NCI-H2107 treated with DMSO at 0.1 percent for 48 hours (cell line): ENCODE data around the gene GJD4.

Source experiments
- DNase-seq: peaks from one replicate; lab custom pipeline; 2025; ENCODE audit not compliant: unreplicated experiment; lab: John Stamatoyannopoulos, UW

The GJD4 gene

DNA sequence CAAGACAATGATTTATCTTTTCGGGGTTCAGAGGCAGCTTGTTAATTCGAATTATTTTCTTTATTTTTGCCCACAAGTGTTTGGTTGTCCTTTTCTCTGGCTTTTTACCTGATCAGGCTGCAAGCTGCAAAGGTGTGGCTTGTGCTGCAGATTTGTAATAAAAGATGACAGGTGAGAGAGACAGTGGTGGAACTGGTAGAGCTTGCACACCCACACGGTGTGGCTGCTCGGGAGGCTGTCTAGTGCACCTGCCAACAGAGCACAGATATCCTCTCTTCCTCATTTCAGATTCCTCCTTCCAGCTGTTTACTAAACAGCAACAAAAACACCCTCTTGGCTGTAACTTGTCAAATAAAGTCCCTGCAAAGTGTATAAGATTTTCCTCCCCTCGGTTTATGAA, 9.2 kb downstream of the GJD4 start:
- DNase-seq, result no peak

DNA sequence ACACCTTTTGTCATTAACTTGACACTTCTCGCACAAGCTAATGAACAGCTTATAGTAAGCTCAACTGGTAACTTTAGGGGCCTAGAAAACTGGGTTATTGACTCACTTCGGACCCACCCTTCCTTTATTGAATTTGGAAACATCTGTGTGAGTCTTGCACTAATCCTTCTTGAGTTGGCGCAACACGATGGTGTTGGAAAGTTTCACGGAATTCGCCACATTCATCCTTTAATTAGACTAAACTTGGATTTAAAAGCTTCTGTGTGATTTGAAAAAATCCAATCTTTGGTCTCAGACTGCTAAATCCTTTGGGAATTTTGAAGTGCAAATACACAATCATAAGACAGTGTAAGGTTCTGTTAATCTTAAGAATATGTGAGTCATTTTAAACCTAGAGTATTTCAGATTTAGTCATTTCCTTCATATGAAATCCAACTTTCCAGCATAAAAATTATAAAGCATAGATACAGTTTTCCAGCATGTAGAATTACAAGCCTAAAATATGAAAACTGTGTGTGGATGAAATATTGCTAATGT, 21.9 kb downstream of the GJD4 start:
- no peak for DNase-seq

DNA sequence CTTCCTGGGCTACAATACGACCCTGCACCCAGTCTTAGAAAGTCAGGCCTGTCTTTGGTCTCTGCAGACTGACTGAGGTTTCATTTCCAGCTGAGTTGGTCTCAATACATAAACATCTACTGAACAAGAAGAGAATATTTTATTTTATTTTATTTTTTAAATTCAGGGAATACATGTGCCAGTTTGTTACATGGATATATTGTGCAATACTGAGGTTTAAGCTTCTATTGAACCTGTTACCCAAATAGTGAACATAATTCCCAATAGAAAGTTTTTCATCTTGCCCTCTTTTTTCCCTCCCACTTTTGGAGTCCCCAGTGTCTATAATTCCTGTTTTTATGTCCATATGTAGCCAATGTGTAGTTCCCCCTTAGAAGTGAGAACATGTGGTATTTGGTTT, 26.3 kb downstream of the GJD4 start:
- DNase-seq, result no peak

DNA sequence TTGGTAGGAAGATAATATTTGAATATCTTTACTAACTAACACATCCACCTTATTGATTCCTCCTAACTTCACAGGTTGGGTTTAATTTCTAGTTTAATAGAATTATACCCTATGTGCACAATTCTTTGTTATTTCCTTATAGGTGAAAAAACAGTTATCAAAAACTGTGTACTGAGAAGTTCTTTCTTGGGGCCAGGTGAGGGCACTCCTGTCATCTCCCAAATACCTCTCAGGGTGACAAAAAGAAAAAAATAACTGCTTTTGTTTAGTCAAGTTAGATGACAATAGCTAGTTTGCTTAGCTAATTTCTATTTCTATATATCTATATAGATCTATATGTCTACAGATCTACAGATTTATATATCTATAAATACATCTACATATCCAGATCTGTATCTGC, 26.9 kb downstream of the GJD4 start:
- DNase-seq, result no peak

DNA sequence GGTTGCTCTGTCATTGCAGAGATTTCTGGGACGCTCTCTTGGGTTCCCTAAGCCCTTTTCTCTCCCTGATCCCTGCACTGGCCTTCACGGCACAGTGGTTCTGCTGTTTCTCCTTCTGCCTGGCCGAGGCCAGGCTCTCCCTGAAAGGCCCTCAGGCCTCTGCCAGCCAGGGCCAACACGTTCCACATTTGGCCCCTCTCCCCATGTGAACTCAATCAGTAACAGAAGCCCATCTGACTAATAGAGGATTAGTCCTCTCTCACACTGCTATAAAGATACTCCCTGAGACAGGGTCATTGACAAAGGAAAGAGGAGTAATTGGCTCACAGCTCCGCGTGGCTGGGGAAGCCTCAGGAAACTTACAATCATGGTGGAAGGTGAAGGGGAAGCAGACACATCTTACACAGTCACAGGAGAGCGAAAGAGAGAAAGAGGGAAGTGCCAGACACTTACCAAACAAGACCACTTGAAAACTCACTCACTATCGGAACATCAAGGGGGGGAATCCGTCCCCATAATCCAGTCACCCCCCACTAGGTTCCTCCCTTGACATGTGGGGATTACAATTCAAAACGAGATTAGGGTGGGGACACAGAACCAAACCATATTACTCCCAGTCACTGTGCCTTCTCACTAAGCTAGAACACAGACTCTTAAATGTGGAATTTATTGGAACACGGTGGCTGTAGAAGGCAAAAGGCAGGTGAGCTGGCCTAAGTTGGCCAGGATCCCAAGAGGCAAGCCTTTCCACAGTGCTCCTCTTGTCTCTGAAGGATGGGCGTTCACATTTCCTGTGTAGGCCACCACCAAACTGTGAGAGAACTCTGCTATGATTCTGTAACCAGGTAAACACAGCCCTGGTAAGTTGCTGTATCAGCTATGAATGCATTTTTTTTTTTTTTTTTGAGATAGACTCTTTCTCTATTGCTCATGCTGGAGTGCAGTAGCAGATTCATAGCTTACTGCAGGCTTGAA, 28.2 kb downstream of the GJD4 start:
- DNase-seq, result no peak

DNA sequence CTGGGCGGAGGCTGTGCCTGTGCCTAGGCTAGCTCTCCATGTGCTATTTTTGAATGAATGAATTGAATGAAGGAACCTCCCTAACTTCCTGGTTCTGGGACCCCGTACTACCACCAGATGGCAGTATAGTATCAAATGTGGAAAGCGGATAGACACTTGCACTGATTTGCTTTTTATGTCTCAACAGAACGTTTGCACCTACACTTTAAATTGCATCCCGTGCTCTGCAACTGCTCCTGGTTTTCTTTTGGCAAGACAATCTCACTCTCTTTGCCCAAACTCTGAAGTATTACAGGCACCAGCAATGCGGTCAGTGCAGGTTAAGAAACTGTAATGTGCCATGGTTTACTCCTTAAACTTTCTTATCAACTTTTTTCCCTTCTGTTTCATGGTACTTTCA, 30.4 kb downstream of the GJD4 start:
- DNase-seq, result peak; percentile 55

DNA sequence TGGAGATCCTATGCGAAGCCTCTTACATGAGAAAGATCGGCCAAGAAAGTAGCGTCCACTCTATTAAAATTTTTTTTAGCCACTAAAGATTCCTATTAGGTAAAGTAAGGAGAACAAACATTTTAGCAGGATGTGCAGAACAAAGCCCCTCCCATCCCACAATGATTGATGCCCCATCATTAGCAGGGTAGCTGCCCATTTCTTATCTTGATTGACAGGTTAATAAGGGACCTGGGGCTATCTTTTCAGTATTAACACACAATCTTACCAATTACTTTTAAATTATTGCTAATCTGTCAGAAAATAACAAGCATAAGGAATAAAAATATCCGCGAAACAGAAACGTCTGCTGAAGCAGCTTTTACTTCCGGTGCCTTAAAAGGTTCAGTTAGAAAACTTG, 31.8 kb downstream of the GJD4 start:
- DNase-seq, result no peak

DNA sequence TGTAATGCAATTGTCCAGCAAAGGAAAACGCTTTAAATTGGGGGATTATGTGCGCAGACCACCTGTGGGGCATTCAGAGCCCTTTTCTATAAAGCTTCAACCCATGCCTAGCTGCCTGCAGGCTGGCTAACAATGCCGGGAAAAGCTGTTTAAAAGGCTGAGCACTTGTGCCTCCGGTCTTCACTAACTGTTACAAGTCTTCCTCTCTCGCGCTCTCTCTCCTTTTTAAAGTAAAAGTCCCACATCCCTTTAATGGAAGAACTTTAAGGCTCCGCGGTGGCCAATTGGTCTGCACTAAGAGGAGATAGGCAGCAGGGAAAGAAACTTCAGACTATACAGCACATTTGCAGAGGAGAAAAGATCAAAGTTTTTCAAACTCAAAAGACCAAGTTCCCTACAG, 32.3 kb downstream of the GJD4 start:
- no peak for DNase-seq

DNA sequence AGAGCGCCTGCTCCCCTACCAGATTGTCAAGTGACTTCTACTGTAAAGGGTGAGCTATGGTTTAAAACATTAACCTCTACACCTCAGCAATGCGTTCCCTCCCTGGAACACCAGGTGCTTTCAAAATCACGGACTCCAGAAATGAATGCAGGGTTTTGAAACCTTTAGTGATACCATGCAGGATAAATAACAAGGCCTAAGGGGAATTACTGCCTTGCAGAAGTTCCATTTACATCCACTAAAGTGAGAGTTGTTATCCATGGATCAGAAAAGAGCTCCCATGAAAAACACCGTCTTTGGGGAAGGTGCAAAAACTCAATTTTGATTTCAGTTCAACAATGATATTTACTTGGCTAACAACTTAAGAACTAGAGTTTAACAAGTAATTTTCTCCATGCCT, 33.0 kb downstream of the GJD4 start:
- no peak for DNase-seq

DNA sequence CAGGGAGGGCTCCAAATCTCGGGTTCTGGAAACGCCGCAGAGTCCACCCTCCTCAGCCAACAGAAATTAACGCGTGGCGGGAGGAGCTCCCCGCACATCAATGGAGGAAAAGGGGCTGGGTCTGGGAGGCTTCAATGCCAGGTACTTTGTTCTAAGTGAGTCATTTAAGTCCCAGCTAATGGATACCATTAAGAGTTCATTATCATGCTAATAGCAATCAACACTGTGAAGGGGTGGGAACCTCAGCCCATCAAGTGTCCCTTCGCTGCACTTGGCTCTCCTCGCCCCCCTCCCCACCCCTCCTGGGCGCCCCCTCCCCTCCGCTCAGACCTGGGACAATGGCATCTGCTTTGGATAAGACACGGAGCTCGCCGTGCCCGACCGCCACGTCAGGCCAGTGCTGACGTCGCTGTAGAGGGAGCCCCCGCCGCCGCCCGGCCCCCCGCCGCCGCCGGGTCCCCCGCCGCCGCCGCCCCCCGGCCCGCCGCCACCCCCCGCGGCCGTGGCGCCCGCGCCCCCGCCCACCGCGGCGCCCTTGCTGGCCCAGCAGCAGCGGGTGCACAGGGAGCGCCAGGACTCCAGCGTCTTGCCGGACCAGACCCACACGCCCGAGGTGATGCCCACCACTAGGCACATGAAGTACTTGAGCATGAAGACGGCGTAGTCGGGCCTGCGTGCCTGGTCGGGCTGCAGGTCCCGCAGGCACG, 34.0 kb downstream of the GJD4 start:
- no peak for DNase-seq

DNA sequence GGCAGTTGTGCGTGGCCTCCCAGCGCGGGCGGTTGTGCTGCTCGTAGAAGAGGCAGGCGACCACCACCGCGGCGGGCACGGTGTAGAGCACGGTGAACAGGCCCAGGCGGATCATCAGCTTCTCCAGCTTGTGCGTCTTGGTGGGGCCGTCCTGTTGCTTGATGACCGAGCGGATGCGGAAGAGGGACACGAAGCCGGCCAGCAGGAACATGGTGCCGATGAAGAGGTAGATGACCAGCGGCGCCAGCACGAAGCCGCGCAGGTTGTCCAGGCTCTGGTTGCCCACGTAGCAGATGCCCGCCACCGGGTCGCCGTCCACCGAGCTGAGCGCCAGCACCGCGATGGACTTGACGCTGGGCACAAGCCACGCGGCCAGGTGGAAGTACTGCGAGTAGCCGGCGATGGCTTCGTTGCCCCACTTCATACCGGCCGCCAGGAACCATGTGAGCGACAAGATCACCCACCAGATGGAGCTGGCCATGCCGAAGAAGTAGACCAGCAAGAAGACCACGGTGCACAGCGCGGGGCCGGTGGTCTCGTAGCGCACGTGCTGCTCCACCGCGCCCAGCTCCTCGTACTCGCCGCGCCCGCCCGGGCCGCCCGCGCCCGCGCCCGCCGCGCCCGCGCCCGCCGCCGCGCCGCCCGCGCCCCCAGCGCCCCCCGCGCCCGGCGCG, 34.7 kb downstream of the GJD4 start:
- DNase-seq, result no peak

DNA sequence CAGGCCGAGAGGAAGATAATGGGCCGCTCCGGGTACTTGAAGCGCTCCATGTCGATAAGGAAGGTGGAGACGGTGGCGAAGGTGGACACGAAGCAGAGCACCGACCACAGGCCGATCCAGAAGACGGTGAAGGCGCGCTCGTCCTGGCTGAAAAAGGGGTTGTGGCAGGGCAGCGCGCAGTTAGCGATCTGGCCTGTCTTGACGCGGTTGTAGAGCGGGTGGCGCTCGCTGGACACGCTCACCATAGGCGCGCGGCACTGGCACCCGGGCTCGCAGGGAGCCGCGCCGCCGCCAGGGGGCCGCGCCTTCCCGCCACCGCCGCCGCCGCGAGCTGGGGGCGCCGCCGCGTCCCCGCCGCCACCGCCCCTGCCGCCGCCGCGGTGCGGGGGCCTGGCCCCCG, 35.3 kb downstream of the GJD4 start:
- no peak for DNase-seq

DNA sequence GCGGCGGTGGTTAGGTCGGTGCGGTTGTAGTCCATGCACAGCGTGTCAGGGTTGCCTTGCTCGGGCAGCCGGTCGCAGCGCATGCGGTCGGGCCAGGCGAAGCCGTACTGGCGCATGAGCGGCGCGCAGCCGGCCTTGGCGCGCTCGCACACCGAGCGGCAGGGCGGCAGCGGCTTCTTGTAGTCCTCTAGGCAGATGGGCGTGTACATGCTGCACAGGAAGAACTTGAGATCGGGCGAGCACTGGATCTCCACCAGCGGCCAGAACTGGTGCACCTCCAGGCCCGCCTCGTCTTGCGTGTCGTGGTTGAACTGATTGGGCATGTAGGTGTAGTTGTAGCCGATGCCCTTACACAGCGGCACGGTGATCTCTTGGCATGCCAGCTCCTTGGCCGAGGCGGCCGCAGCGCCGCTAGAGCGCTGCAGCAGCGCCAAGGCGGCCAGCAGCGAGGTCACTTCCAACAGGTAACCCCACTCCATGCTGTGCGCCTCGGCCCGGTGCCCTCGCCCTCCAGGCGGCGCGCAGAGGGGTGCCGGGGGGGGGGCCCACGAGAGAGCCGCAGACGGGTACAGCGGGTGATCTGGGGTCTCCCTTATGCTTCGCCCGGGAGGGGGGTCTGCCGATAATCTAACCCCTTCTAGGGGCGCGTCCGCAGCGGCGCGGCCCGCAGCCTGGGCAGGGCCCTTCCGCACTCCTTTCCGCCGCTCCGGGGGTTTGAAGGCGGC, 36.0 kb downstream of the GJD4 start:
- no peak for DNase-seq

DNA sequence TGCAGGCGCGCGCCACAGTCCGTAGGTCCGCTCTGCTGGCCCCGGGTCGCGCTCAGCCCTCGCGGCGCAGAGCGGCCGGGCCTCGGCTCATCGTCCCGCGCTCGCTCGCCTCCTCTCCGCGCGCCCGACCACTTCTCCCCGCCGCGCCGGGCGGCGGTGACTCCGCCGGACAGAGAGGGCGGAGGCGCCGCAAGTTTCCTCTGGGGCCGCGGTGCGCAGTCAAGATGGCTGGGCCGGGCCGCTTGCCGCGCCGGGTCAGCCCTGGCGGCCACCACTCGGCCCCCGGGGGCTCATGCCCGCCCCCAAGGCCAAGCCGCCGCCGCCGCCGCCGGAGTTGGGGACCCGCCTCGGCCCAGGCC, 36.5 kb downstream of the GJD4 start:
- DNase-seq, result no peak

DNA sequence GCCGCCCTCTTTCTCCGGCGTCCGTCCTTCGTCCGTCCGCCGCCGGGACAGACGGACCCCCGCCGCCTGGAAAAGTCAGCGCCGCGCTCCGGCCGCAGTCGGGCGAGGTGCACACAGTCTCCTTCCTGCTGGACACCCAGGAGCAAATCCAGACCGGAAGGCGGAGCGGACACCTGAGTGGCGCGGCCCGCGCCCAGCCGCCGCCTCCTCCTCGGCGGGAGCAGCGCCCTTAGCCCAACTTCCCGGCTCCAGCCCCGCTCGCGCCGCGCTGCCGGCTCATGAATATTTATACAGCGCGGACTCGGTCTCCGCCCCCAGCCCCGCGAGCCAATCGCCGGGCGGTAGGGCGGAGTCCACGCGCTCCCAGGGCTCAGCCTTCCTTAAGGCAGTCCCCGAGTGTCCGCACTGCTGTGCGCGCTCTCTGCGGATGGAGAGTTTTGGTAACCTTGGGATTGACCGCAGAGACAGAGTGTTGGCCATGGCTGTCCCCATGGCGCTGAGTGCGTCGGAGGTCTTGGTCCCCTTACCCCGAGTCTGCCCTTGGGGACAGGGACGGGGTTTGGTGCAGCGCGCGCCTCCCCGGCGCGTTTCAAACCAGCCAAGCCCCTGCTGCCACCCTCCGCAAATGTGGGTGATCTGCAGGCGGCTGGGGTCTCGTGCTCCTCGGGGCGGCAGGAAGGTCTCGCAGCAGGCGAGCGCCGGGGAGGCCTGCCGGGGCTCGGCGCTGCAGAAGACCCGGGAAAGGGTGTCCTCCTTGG, 37.1 kb downstream of the GJD4 start, which contains the start of gene FZD8:
TSS of gene FZD8 (minus strand) at position 262 of the 758 bp plus-strand sequence. CDS start 867 bp downstream, outside the sequence.
- peak; percentile 42 for DNase-seq

DNA sequence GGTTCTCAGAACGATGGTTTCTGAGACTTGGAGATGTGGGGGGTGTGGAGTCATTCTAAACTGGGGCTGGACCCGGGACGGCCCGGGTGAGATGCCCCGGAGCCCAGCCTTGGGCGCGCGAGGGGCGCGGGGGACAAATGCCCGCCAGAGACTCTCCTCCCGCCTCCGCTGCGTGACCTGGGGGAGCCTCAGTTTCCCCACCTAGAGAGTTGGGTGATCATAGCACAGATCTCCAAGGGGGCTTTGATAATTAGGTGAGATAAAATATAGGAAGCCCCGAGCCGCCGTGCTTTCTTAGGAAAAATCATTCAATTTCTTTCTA, 37.6 kb downstream of the GJD4 start:
- DNase-seq, result no peak

DNA sequence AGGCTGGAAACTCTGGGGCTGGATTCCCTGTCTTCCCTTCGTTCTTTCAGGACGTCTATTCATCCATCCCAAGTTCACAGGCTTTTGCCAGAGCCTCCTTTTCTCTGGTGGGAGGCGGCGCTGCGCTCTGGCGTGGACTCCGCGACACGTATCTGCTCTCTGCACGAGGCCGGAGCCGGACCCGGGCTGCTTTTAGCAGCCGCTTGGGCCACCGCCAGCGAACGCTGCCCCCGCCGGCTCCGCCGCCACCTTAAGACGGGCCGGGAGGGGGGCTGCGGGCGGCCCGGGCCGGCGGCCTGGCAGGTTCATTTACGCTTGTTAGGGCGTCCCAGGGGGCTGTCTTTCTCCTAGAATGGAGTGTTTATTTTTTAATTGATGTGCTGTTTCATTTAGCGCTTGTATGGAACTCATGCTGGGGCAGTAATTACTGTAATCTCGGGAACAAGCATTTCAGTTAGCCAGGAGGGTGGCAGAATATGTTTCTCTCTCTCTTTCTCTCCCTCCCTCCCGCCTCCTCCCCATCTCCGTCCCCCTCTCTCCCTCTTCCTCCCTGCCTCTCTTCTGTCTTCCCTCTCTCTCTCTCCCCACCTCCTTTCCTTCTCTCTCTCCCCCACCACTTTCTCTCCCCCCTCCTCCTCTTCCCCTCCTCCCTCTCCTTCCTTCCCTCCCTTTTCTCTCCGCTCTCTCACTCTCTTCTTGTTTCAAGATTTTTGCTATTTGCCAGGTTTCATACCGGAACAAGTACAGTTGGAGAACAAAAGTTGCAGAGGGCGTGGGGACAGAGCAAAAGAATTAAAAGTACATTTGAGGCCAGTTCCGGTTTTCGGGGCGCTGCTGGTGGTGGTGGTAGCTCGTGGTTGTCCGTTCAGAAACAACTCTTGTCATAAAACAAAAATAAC, 38.3 kb downstream of the GJD4 start:
- DNase-seq, result no peak

DNA sequence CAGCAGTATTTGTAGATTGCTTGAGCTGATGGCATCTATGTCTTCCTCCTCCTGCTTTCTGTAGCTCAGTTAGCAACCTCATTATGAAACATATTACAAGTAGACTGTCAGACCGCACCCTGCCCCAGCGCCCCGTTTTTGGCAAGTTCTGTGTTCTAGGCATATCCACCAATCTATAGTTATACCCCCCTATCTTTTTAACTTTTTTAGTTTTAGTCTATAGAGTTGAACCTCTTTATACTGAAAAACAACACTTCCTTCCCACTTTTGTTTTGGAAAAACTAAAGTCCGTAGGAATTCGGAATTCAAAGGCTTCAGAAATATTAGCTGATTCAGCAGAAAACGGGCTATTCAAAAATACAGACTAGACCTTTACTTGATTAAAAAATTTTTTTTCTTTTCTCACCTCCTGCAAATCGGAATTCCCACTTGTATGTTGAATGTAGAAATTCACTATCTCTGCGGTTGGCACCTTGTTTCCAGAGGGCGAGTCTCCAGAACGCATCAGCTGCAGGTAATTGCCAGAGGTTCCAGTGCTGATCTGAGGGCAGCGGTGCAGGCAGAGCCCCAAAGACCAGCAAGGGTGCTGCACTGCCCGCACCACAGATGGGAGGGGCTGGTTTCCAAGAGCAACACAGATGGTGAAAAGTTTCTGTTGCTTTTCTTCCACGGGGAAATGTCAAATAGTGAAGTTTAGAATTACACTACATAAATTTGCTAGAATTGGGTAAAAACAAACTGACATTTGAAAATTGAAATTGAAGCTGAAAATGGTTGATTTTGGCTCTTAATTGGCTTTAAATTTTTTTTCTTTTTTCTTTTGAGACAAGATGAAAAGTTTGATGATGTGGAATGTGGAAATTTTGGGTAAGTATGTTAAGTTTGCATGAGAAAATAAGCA, 39.2 kb downstream of the GJD4 start:
- no peak for DNase-seq
